ENCODE data around the gene UBAC2. TPM values are rescaled to one million over a fixed set of nuclear protein-coding genes. Genes with fewer than 3 reads are reported as not detected.

UBAC2 gene
- total and polyA plus RNA-seq, 2 experiments from 2014 or later = 78.2 to 83.1 TPM

- Histone ChIP-seq H3K9me2 (replicated peaks; ENCODE audit: insufficient read depth) (no peaks in the 10 kb centered on the region), H3K9me3 (ENCODE audit: low read depth) (no peaks in the 10 kb centered on the region), H3K4me3 (no peak overlapping the region), H3K27ac (peak overlapping the region; percentile 13), H2AFZ (no peak overlapping the region), H3K27me3 (no peaks in the 10 kb centered on the region), H3K4me2 (no peak overlapping the region), H3K79me2 (no peaks in the 10 kb centered on the region), H3K36me3 (replicated peaks; ENCODE audit: insufficient read depth, low read depth) (no peaks in the 10 kb centered on the region), H3K4me1 (ENCODE audit: insufficient read depth) (no peaks in the 10 kb centered on the region), H4K20me1 (ENCODE audit: insufficient read depth, poor library complexity, severe bottlenecking) (no peaks in the 10 kb centered on the region)
- TF ChIP-seq EZH2 (IDR thresholded peaks at IDR 0.05; ENCODE audit: borderline replicate concordance) = no peak
- TF ChIP-seq EZH2phosphoT487 (IDR thresholded peaks at IDR 0.05; ENCODE audit: low read depth, severe bottlenecking, unreplicated experiment) = no peak
- TF ChIP-seq CTCF (IDR thresholded peaks at IDR 0.05; ENCODE audit: poor library complexity) = no peak
- 76% methylated on average over 5 of the region's 5 CpGs for WGBS (ENCODE audit: low lambda C conversion rate, missing lambda C conversion rate)
- no peak for DNase-seq (ENCODE audit: low spot score)
Observed at GRCh38 chr13:99331881-99332293, 131.2 kb downstream of the UBAC2 start.

GRCh38 chr13:99332456-99332855 lies 131.8 kb downstream of the UBAC2 start:
- no peaks in the 10 kb centered on the region for H4K20me1 ChIP-seq (ENCODE audit: insufficient read depth, poor library complexity, severe bottlenecking)
- no peak overlapping the region for H2AFZ ChIP-seq
- no peak overlapping the region for H3K4me3 ChIP-seq
- H3K9me2 ChIP-seq (replicated peaks; ENCODE audit: insufficient read depth) = no peaks in the 10 kb centered on the region
- TF ChIP-seq EZH2phosphoT487 (IDR thresholded peaks at IDR 0.05; ENCODE audit: low read depth, severe bottlenecking, unreplicated experiment) = no peak
- no peak for TF ChIP-seq CTCF (IDR thresholded peaks at IDR 0.05; ENCODE audit: poor library complexity)
- no peak for TF ChIP-seq EZH2 (IDR thresholded peaks at IDR 0.05; ENCODE audit: borderline replicate concordance)
- H3K4me2 ChIP-seq = no peak overlapping the region
- H3K36me3 ChIP-seq (replicated peaks; ENCODE audit: insufficient read depth, low read depth) = no peaks in the 10 kb centered on the region
- no peaks in the 10 kb centered on the region for H3K27me3 ChIP-seq
- no peaks in the 10 kb centered on the region for H3K9me3 ChIP-seq (ENCODE audit: low read depth)
- no peaks in the 10 kb centered on the region for H3K4me1 ChIP-seq (ENCODE audit: insufficient read depth)
- peak overlapping the region; percentile 37 for H3K27ac ChIP-seq
- no peak for DNase-seq (ENCODE audit: low spot score)
- WGBS (ENCODE audit: low lambda C conversion rate, missing lambda C conversion rate) = 83% methylated on average over 9 of the region's 9 CpGs
- H3K79me2 ChIP-seq = no peaks in the 10 kb centered on the region

GRCh38 chr13:99334221-99334620 lies 133.6 kb downstream of the UBAC2 start:
- no peak for DNase-seq (ENCODE audit: low spot score)
- Histone ChIP-seq H3K4me1 (ENCODE audit: insufficient read depth) (no peaks in the 10 kb centered on the region), H3K27ac (no peak overlapping the region), H3K9me3 (ENCODE audit: low read depth) (no peaks in the 10 kb centered on the region), H2AFZ (no peak overlapping the region), H3K4me3 (no peak overlapping the region), H4K20me1 (ENCODE audit: insufficient read depth, poor library complexity, severe bottlenecking) (no peaks in the 10 kb centered on the region), H3K27me3 (no peaks in the 10 kb centered on the region), H3K9me2 (replicated peaks; ENCODE audit: insufficient read depth) (no peaks in the 10 kb centered on the region), H3K36me3 (replicated peaks; ENCODE audit: insufficient read depth, low read depth) (no peaks in the 10 kb centered on the region), H3K79me2 (no peaks in the 10 kb centered on the region), H3K4me2 (no peak overlapping the region)
- TF ChIP-seq CTCF (IDR thresholded peaks at IDR 0.05; ENCODE audit: poor library complexity) (no peak), EZH2 (IDR thresholded peaks at IDR 0.05; ENCODE audit: borderline replicate concordance) (no peak), EZH2phosphoT487 (IDR thresholded peaks at IDR 0.05; ENCODE audit: low read depth, severe bottlenecking, unreplicated experiment) (no peak)
- 99% methylated on average over 3 of the region's 3 CpGs for WGBS (ENCODE audit: low lambda C conversion rate, missing lambda C conversion rate)

GRCh38 chr13:99335087-99335486 lies 134.4 kb downstream of the UBAC2 start:
- H3K4me3 ChIP-seq = no peak overlapping the region
- no peaks in the 10 kb centered on the region for H3K27me3 ChIP-seq
- no peak overlapping the region for H3K4me2 ChIP-seq
- 93% methylated on average over 2 of the region's 2 CpGs for WGBS (ENCODE audit: low lambda C conversion rate, missing lambda C conversion rate)
- H3K79me2 ChIP-seq = no peaks in the 10 kb centered on the region
- no peaks in the 10 kb centered on the region for H3K36me3 ChIP-seq (replicated peaks; ENCODE audit: insufficient read depth, low read depth)
- no peak for DNase-seq (ENCODE audit: low spot score)
- no peaks in the 10 kb centered on the region for H4K20me1 ChIP-seq (ENCODE audit: insufficient read depth, poor library complexity, severe bottlenecking)
- no peaks in the 10 kb centered on the region for H3K9me2 ChIP-seq (replicated peaks; ENCODE audit: insufficient read depth)
- no peak overlapping the region for H2AFZ ChIP-seq
- H3K27ac ChIP-seq = no peak overlapping the region
- H3K9me3 ChIP-seq (ENCODE audit: low read depth) = no peaks in the 10 kb centered on the region
- TF ChIP-seq EZH2phosphoT487 (IDR thresholded peaks at IDR 0.05; ENCODE audit: low read depth, severe bottlenecking, unreplicated experiment) = no peak
- no peaks in the 10 kb centered on the region for H3K4me1 ChIP-seq (ENCODE audit: insufficient read depth)

Data from hepatocyte (in vitro differentiated cells).